ENCODE measurements around the gene GOLGA6L2.
A peak's percentile ranks its signal among the peaks of the same experiment; 100 is the strongest.
"Not testable (repeated sequence)": the region's sequence is repeated elsewhere in the genome, so short reads cannot be mapped to it uniquely, and the experiment has no call there.

GOLGA6L2 gene, protein sequence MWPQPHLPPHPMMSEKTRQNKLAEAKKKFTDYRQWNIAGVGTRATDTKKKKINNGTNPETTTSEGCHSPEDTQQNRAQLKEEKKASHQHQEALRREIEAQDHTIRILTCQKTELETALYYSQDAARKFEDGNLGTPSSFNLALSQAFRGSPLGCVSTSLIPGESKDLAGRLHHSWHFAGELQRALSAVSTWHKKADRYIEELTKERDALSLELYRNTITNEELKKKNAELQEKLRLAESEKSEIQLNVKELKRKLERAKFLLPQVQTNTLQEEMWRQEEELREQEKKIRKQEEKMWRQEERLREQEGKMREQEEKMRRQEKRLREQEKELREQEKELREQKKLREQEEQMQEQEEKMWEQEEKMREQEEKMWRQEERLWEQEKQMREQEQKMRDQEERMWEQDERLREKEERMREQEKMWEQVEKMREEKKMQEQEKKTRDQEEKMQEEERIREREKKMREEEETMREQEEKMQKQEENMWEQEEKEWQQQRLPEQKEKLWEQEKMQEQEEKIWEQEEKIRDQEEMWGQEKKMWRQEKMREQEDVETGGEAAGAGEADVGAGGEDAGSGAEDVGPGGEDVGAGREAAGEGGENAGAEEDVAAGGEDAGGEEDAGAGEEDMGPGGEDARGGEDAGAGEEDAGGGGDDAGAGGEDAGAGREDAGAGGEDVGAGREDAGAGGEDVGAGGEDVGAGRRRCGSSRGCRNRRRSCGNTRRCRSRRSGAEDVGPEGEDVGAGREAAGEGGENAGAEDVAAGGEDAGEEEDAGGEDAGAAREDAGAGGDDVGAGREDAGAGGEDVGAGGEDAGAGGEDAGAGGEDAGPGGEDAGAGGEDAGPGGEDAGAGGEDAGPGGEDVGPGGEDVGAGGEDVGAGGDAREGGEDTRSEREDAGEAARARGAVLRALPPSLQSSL

DNA sequence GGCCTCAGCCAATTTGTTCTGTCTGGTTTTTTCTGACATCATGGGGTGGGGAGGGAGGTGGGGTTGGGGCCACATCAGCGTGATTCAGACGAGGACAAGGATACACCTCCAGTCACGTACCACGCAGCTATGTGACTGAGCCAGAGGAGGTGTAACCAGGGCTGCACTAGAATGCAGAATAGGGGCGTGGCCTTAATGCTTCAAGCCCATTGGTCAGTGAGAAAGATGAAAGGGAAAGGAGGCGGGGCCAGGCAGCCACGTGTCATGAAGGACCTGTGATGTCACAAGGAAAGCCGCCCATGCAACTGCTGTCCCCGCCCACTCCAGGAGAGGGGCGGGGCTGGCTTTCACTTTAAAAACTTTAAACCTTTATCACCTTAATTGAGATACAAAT is at the start of gene GOLGA6L2:
GOLGA6L2 (minus strand) TSS at position 137 of the 394 bp plus-strand sequence; CDS start at position 75, 62 bp downstream.
- DNase-seq (ENCODE audit: low read depth): peak; percentile 2

DNA sequence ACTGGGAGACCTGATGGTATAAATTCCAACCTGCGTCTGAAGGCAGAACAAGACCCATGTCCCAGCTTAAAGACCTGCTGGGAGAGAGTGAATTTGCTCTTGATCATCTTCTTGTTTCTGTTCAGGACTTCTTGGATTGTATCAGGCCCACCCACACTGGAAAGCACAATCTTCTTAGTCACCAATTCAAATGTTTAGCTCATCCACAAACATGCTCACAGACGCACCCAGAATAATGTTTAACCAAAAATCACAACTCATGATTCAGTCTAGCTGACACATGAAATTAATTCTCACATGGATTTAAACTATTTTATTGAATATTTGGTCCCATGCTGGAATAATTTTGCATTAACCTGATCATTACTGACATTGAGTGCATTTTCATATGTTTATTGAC is 37.8 kb upstream of the GOLGA6L2 start:
- no peak for DNase-seq (ENCODE audit: low read depth)

DNA sequence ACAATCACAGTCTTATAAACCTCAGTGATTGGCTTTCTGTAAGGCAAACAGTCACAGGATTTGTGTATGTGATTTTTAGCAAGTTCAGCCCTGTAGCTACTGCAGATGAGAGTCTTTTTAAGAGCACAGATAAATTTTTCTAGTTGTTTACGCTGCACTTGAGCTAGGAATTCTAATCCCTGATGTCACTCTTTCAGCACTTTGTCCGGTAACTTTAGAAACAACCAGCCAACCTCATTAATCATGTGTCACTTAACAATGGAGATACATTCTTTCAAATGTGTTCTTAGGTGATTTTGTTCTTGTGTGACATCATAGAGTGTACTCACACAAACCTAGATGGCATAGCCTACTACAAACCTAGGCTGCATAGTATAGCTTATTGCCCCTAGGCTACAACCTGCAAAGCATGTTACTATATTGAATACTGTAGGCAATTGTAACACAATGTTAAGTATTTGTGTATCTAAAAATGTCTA is 36.8 kb upstream of the GOLGA6L2 start:
- no peak for DNase-seq (ENCODE audit: low read depth)

GRCh38 chr15:23482764-23483489 is 35.9 kb upstream of the GOLGA6L2 start:
- DNase-seq (ENCODE audit: low read depth): no peak

GRCh38 chr15:23482228-23482627 is 35.2 kb upstream of the GOLGA6L2 start:
- no peak for DNase-seq (ENCODE audit: low read depth)

- no peak for DNase-seq (ENCODE audit: low read depth)
Measured at GRCh38 chr15:23477920-23478319, 30.9 kb upstream of the GOLGA6L2 start.

- no peak for DNase-seq (ENCODE audit: low read depth)
Measured at GRCh38 chr15:23472678-23473077, 25.6 kb upstream of the GOLGA6L2 start.

GRCh38 chr15:23472033-23472432 is 25.0 kb upstream of the GOLGA6L2 start:
- no peak for DNase-seq (ENCODE audit: low read depth)

DNA sequence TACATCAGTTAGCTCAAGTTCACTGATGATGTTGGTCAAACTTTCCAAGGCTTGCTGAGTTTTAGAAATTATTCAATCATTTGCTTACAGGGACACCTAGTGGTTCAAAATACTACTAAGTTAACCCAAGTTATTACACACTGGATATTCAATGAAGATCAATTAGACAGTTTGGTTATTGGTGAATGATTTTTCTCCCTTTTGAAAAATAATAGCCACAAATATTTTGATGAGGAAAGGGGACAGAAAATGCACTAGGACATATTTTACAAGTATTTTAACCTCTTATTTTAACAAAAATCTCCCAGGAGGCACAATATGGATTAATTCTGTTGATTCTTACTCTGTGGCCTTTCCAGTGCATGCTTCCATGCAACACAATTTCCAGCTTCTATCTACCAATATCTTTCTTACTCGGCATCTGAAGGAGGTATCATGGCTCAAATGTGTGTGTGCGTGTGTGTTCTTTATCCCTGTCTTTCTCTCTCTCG is 20.1 kb upstream of the GOLGA6L2 start:
- peak; percentile 41 for DNase-seq (ENCODE audit: low read depth)

DNA sequence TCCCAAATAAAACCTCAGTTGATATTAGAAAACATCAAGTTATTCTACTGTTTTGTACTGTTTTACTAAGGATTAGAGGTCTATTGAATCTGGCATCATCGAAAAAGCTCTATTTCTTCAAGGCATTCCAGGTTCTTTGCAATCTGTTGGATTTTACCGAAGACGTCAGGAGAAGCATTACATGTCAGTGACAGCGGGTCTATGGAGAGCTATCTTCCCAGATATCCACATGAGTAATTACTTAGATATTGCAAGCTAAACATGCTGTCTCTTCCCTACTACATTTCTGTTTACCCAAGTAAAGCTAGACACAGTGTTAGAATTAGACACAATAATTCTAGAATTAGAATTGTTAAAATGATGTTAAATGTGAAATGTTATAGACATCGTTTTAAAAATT is 10.8 kb upstream of the GOLGA6L2 start:
- no peak for DNase-seq (ENCODE audit: low read depth)

- no peak for DNase-seq (ENCODE audit: low read depth)
Measured at GRCh38 chr15:23446215-23447106, 582 bp downstream of the GOLGA6L2 start.

- no peak for DNase-seq (ENCODE audit: low read depth)
Measured at GRCh38 chr15:23444269-23444668, 2.8 kb downstream of the GOLGA6L2 start.

GRCh38 chr15:23441204-23441603 is 5.8 kb downstream of the GOLGA6L2 start:
- DNase-seq (ENCODE audit: low read depth): no peak

- DNase-seq (ENCODE audit: low read depth): no peak
Measured at GRCh38 chr15:23440596-23440995, 6.4 kb downstream of the GOLGA6L2 start.

DNA sequence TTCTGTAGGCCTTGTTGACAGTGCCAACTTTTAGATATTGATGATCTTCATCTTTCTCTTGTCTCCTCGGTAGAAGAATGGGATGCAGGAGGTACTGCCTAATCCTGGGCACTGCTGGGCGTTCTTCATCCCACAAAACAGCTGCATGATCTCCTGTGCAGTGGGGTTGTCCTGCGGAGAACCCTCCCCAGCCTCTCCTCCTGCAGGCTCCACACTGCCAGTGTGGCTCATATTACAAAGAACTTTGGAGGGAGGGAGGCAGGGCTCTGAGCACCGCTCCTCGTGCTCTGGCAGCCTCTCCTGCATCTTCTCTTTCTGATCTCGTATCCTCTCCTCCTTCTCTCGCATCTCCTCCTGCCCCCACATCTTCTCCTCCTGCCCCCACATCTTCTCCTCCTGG is 7.5 kb downstream of the GOLGA6L2 start:
- DNase-seq (ENCODE audit: low read depth): no peak

GRCh38 chr15:23438816-23439466 is 8.1 kb downstream of the GOLGA6L2 start:
- DNase-seq (ENCODE audit: low read depth): no peak

DNA sequence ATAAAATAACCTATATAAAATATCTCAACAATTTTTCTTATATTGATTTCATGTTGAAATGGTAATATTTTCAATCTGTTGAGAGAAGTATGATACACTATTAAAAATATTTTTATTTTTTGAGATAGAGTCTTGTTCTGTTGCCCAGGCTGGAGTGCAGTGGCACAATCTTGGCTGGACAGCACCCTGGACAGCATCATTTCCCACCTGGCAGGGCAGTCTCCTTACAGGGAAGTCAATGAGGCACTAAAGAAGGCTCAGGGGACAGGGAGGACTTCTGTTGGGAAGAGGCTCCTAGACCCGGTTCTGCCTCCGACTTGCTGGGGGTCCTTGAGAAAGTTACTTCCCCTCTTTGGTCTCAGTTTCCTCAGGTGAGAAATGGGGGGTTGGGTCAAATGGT is 9.4 kb downstream of the GOLGA6L2 start:
- no peak for DNase-seq (ENCODE audit: low read depth)

GRCh38 chr15:23437146-23437545 is 9.9 kb downstream of the GOLGA6L2 start:
- DNase-seq (ENCODE audit: low read depth): no peak

DNA sequence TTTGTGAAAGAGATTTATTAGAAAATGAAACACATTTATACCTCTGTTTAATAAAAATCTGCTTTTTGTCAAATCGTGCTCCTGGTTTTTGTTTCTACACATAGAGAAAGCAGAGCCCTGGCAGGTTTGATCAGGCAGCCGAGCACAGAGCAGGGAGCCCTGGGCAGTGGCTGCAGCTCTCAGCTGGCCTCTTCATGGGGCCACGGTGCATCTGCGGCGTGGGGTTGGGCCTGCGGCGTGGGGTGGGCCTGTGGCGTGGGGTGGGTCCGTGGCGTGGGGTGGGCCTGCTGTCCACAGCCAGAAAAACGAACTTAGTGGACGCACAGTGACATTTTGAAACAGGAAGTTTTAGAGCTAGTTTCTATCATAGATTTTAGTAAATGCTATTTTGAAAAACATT is 10.6 kb downstream of the GOLGA6L2 start:
- DNase-seq (ENCODE audit: low read depth): no peak

DNA sequence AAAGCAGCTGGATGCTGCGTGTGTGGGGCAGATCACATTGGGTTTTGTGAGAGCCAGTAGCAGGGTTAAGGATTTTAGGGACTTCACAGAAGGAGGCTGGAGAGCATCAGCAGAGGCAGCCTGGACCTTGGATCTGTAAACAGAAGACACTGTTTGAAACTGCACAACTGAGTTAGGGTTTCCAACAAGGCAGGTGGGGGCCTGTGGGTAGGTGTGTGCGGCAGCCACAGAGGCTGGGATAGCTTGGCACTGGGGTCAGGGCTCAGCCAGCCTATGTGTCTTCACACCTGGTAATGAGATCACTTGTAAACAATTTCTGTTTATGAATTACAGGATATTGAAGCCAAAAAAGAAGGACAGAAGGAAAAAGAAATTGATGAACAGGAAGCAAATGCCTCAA is 12.3 kb downstream of the GOLGA6L2 start:
- DNase-seq (ENCODE audit: low read depth): not testable (repeated sequence)

All from ELR (cell line).